Osteoblast (primary cell): ENCODE results near the gene SNX4. TPM values are rescaled to one million over a fixed set of nuclear protein-coding genes. Genes with fewer than 3 reads are reported as not detected.

Experiments used
- DNase-seq: peaks from one replicate; pipeline ENCODE4 v3.0.0; 2011; ENCODE audit warnings: low spot score, mixed read lengths; ENCODE audit not compliant: insufficient read length; ENCODE audit errors: missing footprints
- H2AFZ ChIP-seq: 2 replicates; pipeline ENCODE4 v1.6.0; 2011; ENCODE audit warnings: mild to moderate bottlenecking, low read length
- H3K27ac ChIP-seq: 2 replicates; pipeline ENCODE4 v1.5.1; 2011; ENCODE audit warnings: mild to moderate bottlenecking, low read depth, low read length, moderate library complexity
- H3K27me3 ChIP-seq: 2 replicates; pipeline ENCODE4 v1.6.0; 2012; ENCODE audit warnings: mild to moderate bottlenecking, control low read depth, inconsistent platforms, low read length, moderate library complexity; ENCODE audit not compliant: insufficient read depth
- H3K36me3 ChIP-seq: 2 replicates; pipeline ENCODE4 v1.5.1; 2011; ENCODE audit warnings: mild to moderate bottlenecking, low read length, control low read depth, moderate library complexity; ENCODE audit not compliant: insufficient read depth
- H3K4me1 ChIP-seq: 2 replicates; pipeline ENCODE4 v1.5.1; 2011; ENCODE audit warnings: mild to moderate bottlenecking, low read length, control low read depth, moderate library complexity; ENCODE audit not compliant: insufficient read depth
- H3K4me2 ChIP-seq: 2 replicates; pipeline ENCODE4 v1.6.0; 2011; ENCODE audit warnings: mild to moderate bottlenecking, low read length; ENCODE audit not compliant: insufficient read depth
- H3K4me3 ChIP-seq: fragments of 200-600 bp; sonication (generic); 3 replicates; pipeline ENCODE4 v1.5.1; 2012; ENCODE audit warnings: mild to moderate bottlenecking, low read length, inconsistent platforms; ENCODE audit not compliant: insufficient read depth
- H3K79me2 ChIP-seq: 2 replicates; pipeline ENCODE4 v1.6.0; 2012; ENCODE audit warnings: mild to moderate bottlenecking, low read length, control low read depth, inconsistent platforms; ENCODE audit not compliant: insufficient read depth
- H3K9me3 ChIP-seq: 2 replicates; pipeline ENCODE4 v1.5.1; 2011; ENCODE audit warnings: low read depth, low read length, control low read depth
- H4K20me1 ChIP-seq: 2 replicates; pipeline ENCODE4 v1.6.0; 2012; ENCODE audit warnings: mild to moderate bottlenecking, low read length, control low read depth; ENCODE audit not compliant: insufficient read depth
- total RNA-seq: library from RNA; depleted of rRNA; stranded (reverse); fragments of >200 nt; gene quantifications from 2 replicates; pipeline ENCODE4 v1.2.3, GENCODE V29; 2012
- TF ChIP-seq, protein P1 (sequence below): IDR thresholded peaks from 2 replicates; pipeline ENCODE4 v1.5.1; 2011; ENCODE audit warnings: mild to moderate bottlenecking, low read depth, low read length, moderate library complexity; ENCODE audit errors: extremely low read depth

The SNX4 gene
- total RNA-seq, 1 donor, result 36.2 TPM

DNA sequence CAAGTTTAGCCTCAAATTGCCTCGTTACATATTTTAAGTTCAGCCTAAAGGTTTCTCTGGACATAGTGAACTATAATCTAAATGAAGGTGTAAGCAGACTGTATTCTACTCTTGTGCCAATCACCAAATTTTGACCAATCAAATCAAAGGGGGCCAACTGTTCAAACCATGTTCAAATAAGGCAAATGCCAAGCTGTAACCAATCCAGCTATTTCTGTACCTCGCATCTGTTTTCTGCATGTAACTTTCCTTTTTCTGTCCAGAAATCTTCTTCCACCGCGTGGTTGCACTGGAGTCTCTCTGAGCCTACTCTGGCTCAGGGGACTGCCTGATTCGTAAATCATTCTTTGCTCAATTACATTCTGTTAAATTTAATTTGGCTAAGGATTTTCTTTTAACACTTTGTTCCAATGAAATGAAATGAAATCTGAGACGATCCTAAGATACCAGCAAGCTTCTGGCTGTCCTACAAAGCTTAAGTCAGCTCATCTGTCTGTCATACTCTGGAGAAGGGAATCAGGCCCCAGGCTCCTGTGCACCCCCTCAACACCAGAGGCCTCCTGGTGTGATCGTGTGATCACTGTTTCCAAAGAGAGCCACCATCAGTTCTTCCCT, 91.7 kb downstream of the SNX4 start:
- Histone ChIP-seq H3K79me2 (no peaks in the 10 kb centered on the region), H3K4me2 (no peak overlapping the region), H3K27me3 (no peaks in the 10 kb centered on the region), H4K20me1 (no peaks in the 10 kb centered on the region), H3K36me3 (no peaks in the 10 kb centered on the region), H2AFZ (no peak overlapping the region), H3K9me3 (no peaks in the 10 kb centered on the region), H3K27ac (no peak overlapping the region), H3K4me3 (no peak overlapping the region), H3K4me1 (peaks cover 15% of the 10 kb centered on the region)
- DNase-seq, result no peak
- TF ChIP-seq, protein P1, sequence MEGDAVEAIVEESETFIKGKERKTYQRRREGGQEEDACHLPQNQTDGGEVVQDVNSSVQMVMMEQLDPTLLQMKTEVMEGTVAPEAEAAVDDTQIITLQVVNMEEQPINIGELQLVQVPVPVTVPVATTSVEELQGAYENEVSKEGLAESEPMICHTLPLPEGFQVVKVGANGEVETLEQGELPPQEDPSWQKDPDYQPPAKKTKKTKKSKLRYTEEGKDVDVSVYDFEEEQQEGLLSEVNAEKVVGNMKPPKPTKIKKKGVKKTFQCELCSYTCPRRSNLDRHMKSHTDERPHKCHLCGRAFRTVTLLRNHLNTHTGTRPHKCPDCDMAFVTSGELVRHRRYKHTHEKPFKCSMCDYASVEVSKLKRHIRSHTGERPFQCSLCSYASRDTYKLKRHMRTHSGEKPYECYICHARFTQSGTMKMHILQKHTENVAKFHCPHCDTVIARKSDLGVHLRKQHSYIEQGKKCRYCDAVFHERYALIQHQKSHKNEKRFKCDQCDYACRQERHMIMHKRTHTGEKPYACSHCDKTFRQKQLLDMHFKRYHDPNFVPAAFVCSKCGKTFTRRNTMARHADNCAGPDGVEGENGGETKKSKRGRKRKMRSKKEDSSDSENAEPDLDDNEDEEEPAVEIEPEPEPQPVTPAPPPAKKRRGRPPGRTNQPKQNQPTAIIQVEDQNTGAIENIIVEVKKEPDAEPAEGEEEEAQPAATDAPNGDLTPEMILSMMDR, result no peak

- no peak overlapping the region for H2AFZ ChIP-seq
- H3K27me3 ChIP-seq, result no peaks in the 10 kb centered on the region
- no peak overlapping the region for H3K27ac ChIP-seq
- H3K79me2 ChIP-seq, result no peaks in the 10 kb centered on the region
- DNase-seq, result no peak
- TF ChIP-seq, protein P1, result no peak
- H3K4me1 ChIP-seq, result no peaks in the 10 kb centered on the region
- H3K4me3 ChIP-seq, result no peak overlapping the region
- H4K20me1 ChIP-seq, result no peaks in the 10 kb centered on the region
- no peak overlapping the region for H3K4me2 ChIP-seq
- no peaks in the 10 kb centered on the region for H3K9me3 ChIP-seq
- H3K36me3 ChIP-seq, result no peaks in the 10 kb centered on the region
Measured at GRCh38 chr3:125418306-125418705, 101.7 kb downstream of the SNX4 start.

GRCh38 chr3:125416235-125416634, 103.8 kb downstream of the SNX4 start:
- no peak overlapping the region for H2AFZ ChIP-seq
- H3K4me1 ChIP-seq, result no peaks in the 10 kb centered on the region
- H3K27me3 ChIP-seq, result no peaks in the 10 kb centered on the region
- no peak overlapping the region for H3K27ac ChIP-seq
- H3K4me3 ChIP-seq, result no peak overlapping the region
- no peaks in the 10 kb centered on the region for H3K79me2 ChIP-seq
- no peaks in the 10 kb centered on the region for H4K20me1 ChIP-seq
- no peaks in the 10 kb centered on the region for H3K9me3 ChIP-seq
- TF ChIP-seq, protein P1, result no peak
- DNase-seq, result no peak
- H3K36me3 ChIP-seq, result no peaks in the 10 kb centered on the region
- H3K4me2 ChIP-seq, result no peak overlapping the region

DNA sequence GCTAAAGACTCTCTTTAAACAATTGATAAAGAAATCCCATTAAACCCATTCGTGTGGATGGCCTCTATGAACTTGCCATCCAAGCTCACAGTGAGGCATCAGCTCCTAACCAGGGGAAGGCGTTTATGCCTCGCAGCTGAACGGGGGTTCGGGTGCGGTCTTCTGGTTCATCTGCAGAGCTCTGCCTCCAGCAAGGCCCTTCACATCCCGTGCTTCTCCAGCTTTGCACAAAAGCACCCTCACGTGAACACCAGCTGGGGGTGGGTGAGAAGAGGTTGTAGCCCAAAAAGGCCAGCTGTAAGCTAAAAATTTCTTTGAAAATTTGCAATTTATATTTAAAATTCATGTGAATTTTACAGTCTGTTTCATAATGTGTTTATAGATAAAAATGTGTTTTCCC, 105.3 kb downstream of the SNX4 start:
- Histone ChIP-seq H3K27ac (no peak overlapping the region), H2AFZ (no peak overlapping the region), H3K4me2 (no peak overlapping the region), H3K27me3 (no peaks in the 10 kb centered on the region), H4K20me1 (no peaks in the 10 kb centered on the region), H3K79me2 (no peaks in the 10 kb centered on the region), H3K4me1 (no peaks in the 10 kb centered on the region), H3K4me3 (no peak overlapping the region), H3K36me3 (no peaks in the 10 kb centered on the region), H3K9me3 (no peaks in the 10 kb centered on the region)
- no peak for DNase-seq
- TF ChIP-seq, protein P1, result no peak
